Chondrocyte (in vitro differentiated cells): ENCODE results near the gene TBCC. TPM values are rescaled to one million over a fixed set of nuclear protein-coding genes. Genes with fewer than 3 reads are reported as not detected.

ENCODE experiments used
- DNase-seq: peaks from one replicate; pipeline ENCODE4 v3.0.0; 2021; ENCODE audit warnings: mixed read lengths, low spot score
- H3K27ac Mint-ChIP-seq: one replicate; pipeline ENCODE4 v1.8.0; 2021; ENCODE audit warnings: mild to moderate bottlenecking, moderate library complexity, mixed read lengths; ENCODE audit not compliant: unreplicated experiment
- H3K27me3 Mint-ChIP-seq: 2 replicates; pipeline ENCODE4 v1.8.0; 2021; ENCODE audit warnings: low read depth, mixed read lengths
- H3K36me3 Mint-ChIP-seq: 2 replicates; pipeline ENCODE4 v1.8.0; 2021; ENCODE audit warnings: low read depth, mixed read lengths
- H3K4me1 Mint-ChIP-seq: 2 replicates; pipeline ENCODE4 v1.8.0; 2021; ENCODE audit warnings: low read depth, mild to moderate bottlenecking, mixed read lengths
- H3K4me3 Mint-ChIP-seq: one replicate; pipeline ENCODE4 v1.8.0; 2021; ENCODE audit warnings: mild to moderate bottlenecking, moderate library complexity, mixed read lengths; ENCODE audit not compliant: unreplicated experiment
- H3K9me3 Mint-ChIP-seq: 2 replicates; pipeline ENCODE4 v1.8.0; 2021; ENCODE audit warnings: low read depth, mixed read lengths
- CTCF ChIP-seq: fragments of 200-600 bp; sonication (generic); IDR thresholded peaks from 2 replicates; pipeline ENCODE4 v1.5.0; 2021; ENCODE audit warnings: antibody characterized with exemption, mild to moderate bottlenecking, moderate library complexity
- long read RNA-seq: library from polyadenylated mRNA; stranded (forward); transcript quantifications from one replicate; pipeline ENCODE4 v2.0.0, GENCODE V29; 2021
- total RNA-seq: library from RNA; stranded (reverse); gene quantifications from 3 replicates; pipeline ENCODE4 v1.2.1, GENCODE V29; 2021

Gene TBCC, protein sequence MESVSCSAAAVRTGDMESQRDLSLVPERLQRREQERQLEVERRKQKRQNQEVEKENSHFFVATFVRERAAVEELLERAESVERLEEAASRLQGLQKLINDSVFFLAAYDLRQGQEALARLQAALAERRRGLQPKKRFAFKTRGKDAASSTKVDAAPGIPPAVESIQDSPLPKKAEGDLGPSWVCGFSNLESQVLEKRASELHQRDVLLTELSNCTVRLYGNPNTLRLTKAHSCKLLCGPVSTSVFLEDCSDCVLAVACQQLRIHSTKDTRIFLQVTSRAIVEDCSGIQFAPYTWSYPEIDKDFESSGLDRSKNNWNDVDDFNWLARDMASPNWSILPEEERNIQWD
- 17.5 to 19.3 TPM (median 18.4 TPM) in 3 replicates for total RNA-seq
- long read RNA-seq, transcript TBCC-201 (1 exons, 1,616 nt) = major isoform, 59 of 59 reads
- long read RNA-seq, partial matches to known transcripts = 0 of 59 reads
- long read RNA-seq, other reads (novel, unspliced or antisense) = 0 of 59 reads

GRCh38 chr6:42745640-42746462 is at the start of gene TBCC:
TSS of gene TBCC (minus strand) at chr6:42746103. CDS start at chr6:42746073, 30 bp downstream.
- peaks cover 2% of the 10 kb centered on the region for H3K36me3 Mint-ChIP-seq
- H3K27ac Mint-ChIP-seq = peak within 1 kb of the TSS; percentile 100
- peak within 1 kb of the TSS; percentile 96 for H3K4me3 Mint-ChIP-seq
- H3K9me3 Mint-ChIP-seq = no peaks in the 10 kb centered on the region
- TF ChIP-seq CTCF = no peak
- DNase-seq = peak; percentile 96
- H3K4me1 Mint-ChIP-seq = peaks cover 40% of the 10 kb centered on the region
- no peaks in the 10 kb centered on the region for H3K27me3 Mint-ChIP-seq

DNA sequence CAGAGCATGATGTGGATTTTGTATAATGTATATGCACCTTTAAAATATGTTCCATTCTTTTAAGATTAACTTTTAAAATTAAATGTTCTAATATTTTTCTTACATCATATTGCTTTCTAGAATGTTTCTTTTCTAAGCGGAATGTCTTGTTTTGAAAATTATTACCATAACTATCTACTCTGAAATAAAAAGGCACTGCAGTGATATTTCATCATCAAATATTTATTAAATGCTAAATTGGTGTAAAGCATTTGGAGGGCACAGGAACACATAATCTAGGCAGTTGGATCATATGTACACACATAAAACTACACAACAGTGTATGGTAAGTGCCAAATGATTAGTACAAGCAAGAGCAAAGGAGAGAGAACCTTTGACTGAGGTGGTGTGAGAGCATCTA is 49.7 kb upstream of the TBCC start:
- no peak overlapping the region for H3K27ac Mint-ChIP-seq
- H3K4me3 Mint-ChIP-seq = no peak overlapping the region
- H3K4me1 Mint-ChIP-seq = peaks cover 12% of the 10 kb centered on the region
- no peaks in the 10 kb centered on the region for H3K27me3 Mint-ChIP-seq
- DNase-seq = no peak
- TF ChIP-seq CTCF = no peak
- no peaks in the 10 kb centered on the region for H3K9me3 Mint-ChIP-seq
- no peaks in the 10 kb centered on the region for H3K36me3 Mint-ChIP-seq

DNA sequence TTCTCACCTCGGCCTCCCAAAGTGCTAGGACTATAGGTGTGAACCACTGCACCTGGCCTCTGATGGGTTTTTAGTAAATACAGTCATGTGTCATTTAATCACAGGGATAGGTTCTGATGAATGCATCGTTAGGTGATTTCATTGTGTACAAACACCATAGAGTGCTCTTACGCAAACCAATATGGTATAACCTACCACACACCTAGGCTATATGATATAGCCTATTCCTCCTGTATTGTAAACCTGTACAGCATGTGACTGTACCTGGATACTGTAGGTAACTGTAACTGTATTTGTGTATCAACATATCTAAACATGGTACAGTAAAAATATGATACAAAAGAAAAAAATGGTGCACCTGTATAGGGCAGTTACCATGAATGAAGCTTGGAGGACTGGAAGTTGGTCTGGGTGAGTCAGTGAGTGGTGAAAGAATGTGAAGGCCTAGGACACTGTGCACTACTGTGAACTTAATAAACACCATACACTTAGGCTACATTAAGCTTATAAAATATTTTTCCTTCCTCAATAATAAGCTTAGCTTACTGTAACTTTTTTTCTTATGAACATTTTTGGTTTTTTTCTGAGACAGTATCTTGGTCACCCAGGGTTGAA is 45.9 kb upstream of the TBCC start:
- DNase-seq = no peak
- Mint-ChIP-seq H3K9me3 (no peaks in the 10 kb centered on the region), H3K4me3 (no peak overlapping the region), H3K36me3 (peaks cover 2% of the 10 kb centered on the region), H3K27ac (no peak overlapping the region), H3K4me1 (peaks cover 19% of the 10 kb centered on the region), H3K27me3 (no peaks in the 10 kb centered on the region)
- no peak for TF ChIP-seq CTCF

DNA sequence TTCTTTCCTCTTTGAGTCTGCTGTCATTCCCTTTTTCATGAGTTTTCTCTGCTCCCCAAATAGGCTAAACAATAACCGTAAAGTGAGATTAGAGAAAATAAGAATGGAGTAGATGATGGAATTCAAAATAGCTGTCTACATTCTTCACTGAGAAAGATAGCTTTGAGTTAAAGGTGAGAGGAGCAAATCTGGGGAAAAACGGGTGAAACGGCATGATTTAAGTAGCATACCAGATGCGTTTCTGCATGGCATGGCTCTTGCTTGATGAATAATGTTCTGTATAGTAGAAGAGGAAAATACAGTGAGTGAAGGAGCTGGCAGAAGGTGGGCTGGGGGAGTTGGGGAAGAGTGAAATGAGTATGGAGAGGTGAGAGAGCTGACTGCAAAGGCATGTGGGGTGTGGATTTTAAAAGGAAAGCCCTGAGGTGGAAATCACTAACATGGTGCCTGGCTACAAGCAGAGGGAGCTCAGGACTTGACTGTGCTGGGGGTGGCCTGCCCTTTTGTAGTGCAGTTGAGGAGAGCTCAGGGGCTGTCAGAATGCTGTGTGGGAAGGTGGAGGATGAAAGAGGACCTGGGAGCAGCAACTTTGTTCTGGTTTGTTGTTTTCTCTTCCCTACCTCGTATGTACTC is 44.8 kb upstream of the TBCC start:
- H3K4me1 Mint-ChIP-seq = peaks cover 19% of the 10 kb centered on the region
- H3K36me3 Mint-ChIP-seq = peaks cover 2% of the 10 kb centered on the region
- no peak for DNase-seq
- no peaks in the 10 kb centered on the region for H3K27me3 Mint-ChIP-seq
- TF ChIP-seq CTCF = no peak
- H3K4me3 Mint-ChIP-seq = no peak overlapping the region
- H3K9me3 Mint-ChIP-seq = no peaks in the 10 kb centered on the region
- no peak overlapping the region for H3K27ac Mint-ChIP-seq

- Mint-ChIP-seq H3K4me1 (peaks cover 19% of the 10 kb centered on the region), H3K27me3 (no peaks in the 10 kb centered on the region), H3K27ac (peak overlapping the region; percentile 65), H3K9me3 (no peaks in the 10 kb centered on the region), H3K36me3 (peaks cover 2% of the 10 kb centered on the region), H3K4me3 (no peak overlapping the region)
- TF ChIP-seq CTCF = no peak
- DNase-seq = no peak
These were observed 42.8 kb upstream of the TBCC start for GRCh38 chr6:42788671-42789070.
